IPS-18a (cell line): ENCODE data around the gene KHNYN.
"Not testable (repeated sequence)": the region's sequence is repeated elsewhere in the genome, so short reads cannot be mapped to it uniquely, and the experiment has no call there.

Experiments used
- H3K27ac ChIP-seq: one replicate; pipeline ENCODE4 v1.5.1; 2013; ENCODE audit warnings: low read length
- H3K27me3 ChIP-seq: one replicate; pipeline ENCODE4 v1.6.1; 2013; ENCODE audit warnings: mild to moderate bottlenecking, low read length; ENCODE audit not compliant: control insufficient read depth, insufficient read depth
- H3K36me3 ChIP-seq: one replicate; pipeline ENCODE4 v1.6.1; 2013; ENCODE audit warnings: low read depth, low read length; ENCODE audit not compliant: control insufficient read depth
- H3K4me1 ChIP-seq: one replicate; pipeline ENCODE4 v1.6.1; 2013; ENCODE audit warnings: low read depth, low read length; ENCODE audit not compliant: control insufficient read depth
- H3K4me3 ChIP-seq: one replicate; pipeline ENCODE4 v1.5.1; 2013; ENCODE audit warnings: low read length
- H3K9ac ChIP-seq: one replicate; pipeline ENCODE4 v1.6.1; 2013; ENCODE audit warnings: mild to moderate bottlenecking, low read length, moderate library complexity
- H3K9me3 ChIP-seq: one replicate; pipeline ENCODE4 v1.6.1; 2013; ENCODE audit warnings: low read depth, low read length; ENCODE audit not compliant: control insufficient read depth

KHNYN gene

DNA sequence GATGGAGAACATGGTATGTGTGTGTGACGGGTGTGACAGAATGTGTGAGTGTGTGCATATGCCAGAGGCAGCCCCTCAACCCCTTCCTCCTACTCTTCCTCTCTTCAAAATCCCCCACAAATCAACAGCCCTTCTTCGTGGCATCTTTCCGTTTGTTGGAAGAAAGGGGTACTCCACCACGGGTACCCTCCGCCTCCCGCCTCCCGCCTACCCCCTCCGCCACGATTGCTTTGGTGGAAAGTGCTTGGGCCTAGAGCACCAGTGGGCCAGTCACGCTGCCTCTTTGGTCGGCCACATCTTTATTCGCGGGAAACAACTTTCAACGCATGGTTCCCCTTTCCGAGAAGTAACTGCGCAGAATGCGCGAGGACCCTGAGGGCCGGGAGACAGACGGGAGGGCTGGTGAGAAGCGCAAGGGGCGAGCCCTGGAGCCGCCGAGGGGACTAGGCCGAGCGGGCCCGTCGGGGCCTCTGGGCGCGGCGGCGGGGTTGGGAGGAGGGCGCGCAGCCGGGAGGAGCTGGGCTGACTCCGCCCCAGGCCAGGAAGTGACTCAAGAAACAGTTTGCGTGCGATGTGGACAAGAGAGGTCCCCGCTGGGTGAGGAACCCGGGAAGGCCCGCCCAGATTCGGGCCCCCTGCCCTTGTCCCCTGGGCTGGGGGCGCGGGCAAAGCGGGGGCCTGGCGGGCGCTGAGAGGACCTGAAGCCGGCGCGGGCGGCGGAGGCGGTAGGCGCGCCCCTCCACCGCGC lies at the start of gene KHNYN, which contains the start of gene CBLN3:
Gene KHNYN (plus strand): TSS at position 560 of the 748 bp plus-strand sequence. CDS start 777 bp downstream, outside the sequence.
Gene CBLN3 (minus strand): TSS at position 274 of the 748 bp plus-strand sequence. CDS start 614 bp downstream, outside the sequence.
- H3K9ac ChIP-seq = peak within 1 kb of the TSS; percentile 30
- peaks cover 10% of the 10 kb centered on the region for H3K36me3 ChIP-seq
- H3K27me3 ChIP-seq = peaks cover 9% of the 10 kb centered on the region
- no peaks in the 10 kb centered on the region for H3K9me3 ChIP-seq
- peak within 1 kb of the TSS; percentile 69 for H3K4me3 ChIP-seq
- peaks cover 6% of the 10 kb centered on the region for H3K4me1 ChIP-seq
- no peak within 1 kb of the TSS for H3K27ac ChIP-seq

DNA sequence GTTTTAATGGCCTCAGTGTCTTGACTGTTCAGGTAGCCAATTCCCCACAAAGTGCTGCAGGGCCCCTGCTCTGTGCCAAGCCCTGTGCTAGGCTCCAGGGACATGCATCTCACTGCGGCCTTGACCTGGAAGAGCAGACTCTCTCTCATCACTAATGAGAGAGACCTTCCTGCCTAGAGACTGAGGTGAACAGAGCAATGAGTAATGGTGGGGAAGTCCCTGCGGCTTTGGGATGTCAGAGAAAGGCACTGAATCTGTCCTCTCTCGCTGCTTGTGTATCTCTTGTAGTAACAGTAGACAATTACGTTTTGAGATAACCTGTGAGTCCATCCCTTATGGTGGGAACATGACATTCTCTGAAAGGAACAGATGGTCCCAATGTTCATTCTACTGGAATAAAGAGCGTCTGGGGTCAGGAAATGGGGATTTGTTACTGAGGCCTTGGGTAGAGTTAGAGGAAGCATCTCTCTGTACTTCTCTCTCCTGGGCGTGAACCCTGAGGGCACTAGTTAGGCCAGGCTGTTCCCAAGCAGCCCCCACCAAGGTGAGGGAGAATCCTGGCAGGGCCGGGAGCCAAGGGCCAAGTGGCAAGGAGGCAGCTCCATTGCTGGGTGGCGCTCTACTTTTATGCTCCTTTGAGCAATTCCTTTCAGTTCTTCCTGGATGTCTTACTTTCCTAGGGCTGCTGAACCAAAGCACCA lies 48.2 kb upstream of the KHNYN start:
- H3K9ac ChIP-seq = no peak overlapping the region

DNA sequence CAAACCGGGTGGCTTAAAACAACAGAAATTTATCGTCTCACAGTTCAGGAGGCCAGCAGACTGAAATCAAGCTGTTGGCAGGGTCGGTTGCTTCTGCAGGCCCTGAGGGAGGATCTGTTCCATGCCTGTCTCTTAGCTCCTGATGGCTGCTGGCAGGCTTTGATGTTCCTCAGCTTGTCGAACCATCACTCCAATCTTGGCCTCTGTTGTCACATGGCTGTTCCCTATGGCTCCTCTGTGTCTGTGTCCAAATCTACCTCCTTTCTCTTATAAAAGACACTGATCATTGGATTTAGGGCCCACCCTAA lies 47.7 kb upstream of the KHNYN start:
- Histone ChIP-seq H3K9ac (no peak overlapping the region), H3K27me3 (no peaks in the 10 kb centered on the region), H3K9me3 (no peaks in the 10 kb centered on the region), H3K4me1 (peaks cover 3% of the 10 kb centered on the region), H3K27ac (no peak overlapping the region), H3K4me3 (no peak overlapping the region), H3K36me3 (no peaks in the 10 kb centered on the region)

More for the DNA sequence above, 48.2 kb upstream of the KHNYN start:
- Histone ChIP-seq H3K4me3 (no peak overlapping the region), H3K9me3 (no peaks in the 10 kb centered on the region), H3K4me1 (peaks cover 7% of the 10 kb centered on the region), H3K27me3 (no peaks in the 10 kb centered on the region), H3K27ac (no peak overlapping the region), H3K36me3 (no peaks in the 10 kb centered on the region)

DNA sequence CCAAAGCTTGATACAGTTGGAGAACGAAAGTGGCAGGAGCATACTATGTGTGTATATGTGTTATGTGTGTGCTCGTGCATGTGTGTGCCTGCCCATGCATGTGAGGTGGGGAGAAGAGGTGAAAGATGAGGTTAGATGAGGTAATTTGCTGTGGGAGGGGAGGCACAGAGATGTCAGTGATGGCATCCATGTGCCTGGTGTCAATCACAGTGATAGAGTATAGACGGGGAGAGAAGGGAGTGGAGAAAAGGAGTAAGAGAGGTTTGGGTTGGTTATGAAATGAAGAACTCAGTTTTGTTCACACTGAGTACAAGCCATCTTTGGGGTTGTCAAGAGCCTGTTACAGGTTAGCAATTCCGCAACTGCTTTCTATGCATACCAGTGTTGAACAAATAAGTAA lies 45.6 kb upstream of the KHNYN start:
- Histone ChIP-seq H3K9ac (no peak overlapping the region), H3K36me3 (no peaks in the 10 kb centered on the region), H3K4me1 (peaks cover 3% of the 10 kb centered on the region), H3K9me3 (no peaks in the 10 kb centered on the region), H3K27me3 (no peaks in the 10 kb centered on the region), H3K4me3 (no peak overlapping the region), H3K27ac (no peak overlapping the region)

DNA sequence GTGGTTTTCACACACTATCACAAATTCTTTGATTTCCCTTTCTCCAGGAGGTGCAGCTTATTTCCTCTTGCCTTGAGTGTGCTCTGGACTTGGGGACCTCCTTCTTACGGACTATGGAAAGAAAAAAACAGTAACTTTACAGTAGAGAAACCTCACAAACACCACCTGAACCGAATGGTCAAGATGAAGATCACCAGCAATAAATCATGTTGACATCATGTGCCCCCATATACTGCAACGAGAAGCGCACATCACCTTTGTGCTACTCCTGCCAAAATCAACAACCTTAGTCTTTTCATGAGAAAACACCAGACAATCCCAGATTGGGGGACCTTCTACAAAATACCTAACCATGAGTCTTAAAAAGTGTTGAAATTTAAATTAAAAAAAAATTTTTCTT lies 44.2 kb upstream of the KHNYN start:
- Histone ChIP-seq H3K9ac (no peak overlapping the region), H3K36me3 (no peaks in the 10 kb centered on the region), H3K9me3 (no peaks in the 10 kb centered on the region), H3K27ac (no peak overlapping the region), H3K4me3 (no peak overlapping the region), H3K4me1 (peaks cover 4% of the 10 kb centered on the region), H3K27me3 (no peaks in the 10 kb centered on the region)

DNA sequence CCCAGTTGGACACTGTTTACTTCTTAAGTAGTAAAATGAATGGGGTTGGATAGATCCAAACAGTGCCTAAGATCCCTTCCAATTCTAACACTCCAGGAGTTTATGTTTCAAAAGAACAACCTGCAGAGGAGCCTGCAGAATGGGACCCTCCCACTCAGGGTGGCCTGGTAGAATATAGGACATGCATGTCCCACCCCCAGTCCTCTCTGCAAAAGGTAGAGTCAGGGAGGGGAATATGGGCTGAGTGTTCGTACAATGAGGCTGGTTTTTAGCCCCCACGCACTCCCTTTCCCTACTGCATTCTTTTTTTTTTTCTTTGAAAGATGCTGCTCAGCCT lies 42.8 kb upstream of the KHNYN start:
- no peaks in the 10 kb centered on the region for H3K9me3 ChIP-seq
- H3K9ac ChIP-seq = no peak overlapping the region
- H3K27ac ChIP-seq = no peak overlapping the region
- H3K4me3 ChIP-seq = no peak overlapping the region
- peaks cover 4% of the 10 kb centered on the region for H3K4me1 ChIP-seq
- H3K36me3 ChIP-seq = no peaks in the 10 kb centered on the region
- no peaks in the 10 kb centered on the region for H3K27me3 ChIP-seq

DNA sequence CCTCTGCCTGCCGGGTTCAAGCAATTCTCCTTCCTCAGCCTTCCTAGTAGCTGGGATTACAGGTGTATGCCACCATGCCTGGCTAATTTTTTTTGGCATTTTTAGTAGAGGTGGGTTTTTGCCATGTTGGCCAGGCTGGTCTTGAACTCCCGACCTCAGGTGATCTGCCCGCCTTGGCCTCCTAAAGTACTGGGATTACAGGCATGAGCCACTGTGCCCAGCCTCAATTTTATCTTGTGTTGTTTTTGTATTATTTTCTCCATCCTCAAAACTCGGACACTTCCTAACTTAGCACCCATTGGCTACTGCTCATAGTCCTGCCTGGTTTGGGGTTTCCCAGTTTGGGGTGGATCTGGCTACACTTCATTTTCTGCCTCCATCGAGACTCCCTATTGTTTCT lies 42.2 kb upstream of the KHNYN start:
- not testable (repeated sequence) for H3K27me3 ChIP-seq, H3K9me3 ChIP-seq, H3K36me3 ChIP-seq, H3K27ac ChIP-seq, H3K4me1 ChIP-seq, H3K9ac ChIP-seq, H3K4me3 ChIP-seq

DNA sequence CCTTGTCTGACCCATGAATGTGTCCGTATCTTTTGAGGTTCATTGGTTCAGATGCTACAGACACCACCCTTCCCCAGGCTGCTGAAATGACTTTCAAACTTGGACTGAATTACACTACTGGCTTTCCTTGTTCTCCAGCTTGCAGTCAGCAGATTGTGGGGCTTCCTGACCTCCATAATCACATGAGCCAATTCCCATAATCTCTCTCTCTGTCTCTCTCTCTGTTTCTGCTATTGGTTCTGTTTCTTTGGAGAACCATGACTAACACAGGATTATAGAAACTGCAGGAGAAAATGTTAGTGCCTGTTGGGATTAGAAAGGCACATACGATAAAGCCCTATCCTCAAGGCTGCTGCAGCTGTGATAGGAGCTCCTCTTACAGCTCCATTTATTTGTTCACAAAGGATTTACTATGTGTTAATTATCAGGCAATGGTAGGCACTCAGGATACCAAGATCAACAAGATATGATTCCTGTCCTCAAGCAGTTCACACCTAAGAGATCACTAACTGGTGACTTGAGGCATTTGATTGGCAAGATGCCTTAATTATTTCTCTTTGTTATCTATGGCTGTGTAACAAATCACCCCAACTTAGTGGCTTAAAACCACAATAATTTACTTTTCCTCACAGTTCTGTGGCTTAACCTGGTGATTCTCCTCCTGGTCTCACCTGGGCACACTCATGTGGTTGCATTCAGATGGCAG lies 41.1 kb upstream of the KHNYN start:
- Histone ChIP-seq H3K27me3 (no peaks in the 10 kb centered on the region), H3K4me3 (no peak overlapping the region), H3K9me3 (no peaks in the 10 kb centered on the region), H3K4me1 (peaks cover 10% of the 10 kb centered on the region), H3K9ac (no peak overlapping the region), H3K27ac (no peak overlapping the region), H3K36me3 (no peaks in the 10 kb centered on the region)

DNA sequence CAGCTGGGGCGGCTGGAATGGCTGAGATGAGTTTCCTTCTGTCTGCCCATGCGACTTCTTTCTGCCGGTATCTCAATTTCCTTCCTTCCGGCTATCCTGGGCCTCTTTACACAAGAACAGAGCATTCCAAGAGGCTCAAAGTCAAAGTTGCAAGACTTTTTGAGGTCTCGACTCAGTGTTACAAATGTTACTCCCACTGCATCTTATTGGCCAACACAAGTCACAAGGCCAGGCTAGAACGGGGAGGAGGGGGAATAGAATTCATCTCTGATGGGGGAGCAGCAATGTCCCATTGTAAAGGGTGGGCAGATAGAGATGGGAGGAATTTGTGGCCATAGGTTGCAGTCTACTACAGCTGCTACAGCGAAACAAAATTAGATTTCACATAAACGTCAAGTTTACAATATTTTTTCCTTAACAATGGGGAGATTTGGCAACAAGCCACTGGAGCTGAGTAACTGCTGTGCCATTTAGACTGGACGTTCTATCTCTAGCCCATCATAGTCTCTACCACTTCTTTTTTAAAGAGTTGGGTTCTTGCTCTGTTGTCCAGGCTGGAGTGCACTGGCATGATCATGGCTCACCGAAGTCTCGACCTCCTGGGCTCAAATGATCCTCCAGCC lies 40.4 kb upstream of the KHNYN start:
- no peaks in the 10 kb centered on the region for H3K36me3 ChIP-seq
- H3K9me3 ChIP-seq = no peaks in the 10 kb centered on the region
- H3K27me3 ChIP-seq = no peaks in the 10 kb centered on the region
- no peak overlapping the region for H3K9ac ChIP-seq
- H3K4me1 ChIP-seq = peaks cover 10% of the 10 kb centered on the region
- H3K27ac ChIP-seq = no peak overlapping the region
- no peak overlapping the region for H3K4me3 ChIP-seq

DNA sequence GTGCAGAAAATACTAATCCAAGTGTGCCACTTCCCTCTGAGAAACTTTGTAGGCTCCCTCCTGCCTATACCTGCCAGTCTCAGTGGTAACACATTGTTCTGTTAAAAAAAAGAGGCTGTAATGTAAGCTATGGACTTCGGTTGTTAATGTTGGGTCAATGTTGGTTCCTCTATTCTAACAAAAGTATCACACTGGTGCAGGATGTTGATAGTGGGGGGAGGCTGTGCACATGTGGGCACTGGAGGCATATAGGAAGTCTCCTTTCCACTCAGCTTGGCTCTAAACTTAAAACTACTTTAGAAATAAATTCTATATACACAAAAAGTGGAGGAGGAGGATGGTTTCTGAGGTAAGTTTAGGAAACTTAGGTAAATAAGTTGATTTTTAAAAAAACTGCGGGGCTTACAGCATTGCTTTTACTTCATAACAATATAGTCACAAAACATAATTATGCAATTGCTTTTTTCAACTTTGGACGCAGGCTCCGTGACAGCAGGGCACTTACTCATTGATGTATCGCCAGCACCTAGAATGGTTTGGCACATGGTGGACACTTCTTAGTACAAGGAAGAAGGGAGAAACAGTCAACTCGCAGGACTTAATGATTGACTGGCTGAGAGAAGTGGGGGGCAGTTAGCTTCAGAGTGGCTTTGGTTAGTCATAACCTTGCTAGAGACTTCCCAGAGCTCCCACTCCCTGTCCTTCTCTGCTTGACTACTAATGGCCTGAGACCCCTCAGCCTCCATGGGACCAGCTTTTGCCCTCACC lies 38.9 kb upstream of the KHNYN start:
- H3K9ac ChIP-seq = no peak overlapping the region
- no peak overlapping the region for H3K27ac ChIP-seq
- no peak overlapping the region for H3K4me3 ChIP-seq

More for the DNA sequence above, 38.9 kb upstream of the KHNYN start:
- Histone ChIP-seq H3K9me3 (no peaks in the 10 kb centered on the region), H3K36me3 (no peaks in the 10 kb centered on the region), H3K4me1 (peaks cover 10% of the 10 kb centered on the region), H3K27me3 (no peaks in the 10 kb centered on the region)
